Heart left ventricle (tissue), 13 donors: ENCODE measurements around the gene GRAMD1B.

Source experiments
- CTCF ChIP-seq, 12 donors: fragments of 200-600 bp; sonication (generic) in 4 of 12; IDR thresholded peaks; one replicate each; pipeline versions ENCODE4 v1.5.0 to v1.8.0; 2018 to 2022; ENCODE audit warnings: antibody characterized with exemption in 12 of 12, mild to moderate bottlenecking in 5 of 12
- POLR2A ChIP-seq, 2 donors: fragments of 450-650 bp; IDR thresholded peaks; one replicate each; pipeline ENCODE4 v1.6.1; 2017; ENCODE audit warnings: antibody characterized with exemption in 2 of 2, mild to moderate bottlenecking in 2 of 2, moderate library complexity in 2 of 2
- donor health status: ischemic (EF 13 %, LVEDD 7.1; RV severe dilation, severe dysfunction).
- donor health status: DM: no; HTN: yes; CAD: no.
- donor health status: DM: no; HTN: no; CAD: no.
- donor health status: ischemic (EF 25% LVEDD 6.9; RV normal size, moderate dysfunction).
- donor health status: ischemic (EF 25% LVEDD 5.7; RV mildly dilated, moderate dysfunction).
- donor health status: ischemic (EF 35%, LVEDD 5.7; RV mildly dilated, moderate dysfunction).
- donor health status: nonischemic (EF 11% LVEDD 7.7; RV severe dilation, severe dysfunction).
- donor health status: DM: yes; HTN: yes; CAD: no.
- donor health status: PGD.
- donor health status: ischemic (EF 29% LVEDD 5.4; RV normal size, mild dysfunction).
- donor health status: nonischemic (EF 23%, LVEDD 6.1; RV moderate dilation, normal function).

- no peak for TF ChIP-seq CTCF (IDR thresholded peaks at IDR 0.05)
- TF ChIP-seq POLR2A (IDR thresholded peaks at IDR 0.05) = no peak
Measured at GRCh38 chr11:123537726-123538125, 107.7 kb downstream of the GRAMD1B start.
